Mucosa of rectum (tissue), 2 donors: ENCODE results near the gene NRAS.
"Not testable (repeated sequence)": the region's sequence is repeated elsewhere in the genome, so short reads cannot be mapped to it uniquely, and the experiment has no call there.

Experiments used
- H3K27ac ChIP-seq, 2 donors: one replicate each; pipeline ENCODE4 v1.7.0; 2013; ENCODE audit warnings: inconsistent platforms in 2 of 2, low read depth in 2 of 2, low read length in 2 of 2
- H3K27me3 ChIP-seq, 2 donors: one replicate each; pipeline ENCODE4 v1.7.0; 2013; ENCODE audit warnings: low read length in 2 of 2; ENCODE audit not compliant: control insufficient read depth in 2 of 2, insufficient read depth in 2 of 2
- H3K36me3 ChIP-seq, 2 donors: one replicate each; pipeline ENCODE4 v1.7.0; 2013; ENCODE audit warnings: low read length in 2 of 2; ENCODE audit not compliant: control insufficient read depth in 2 of 2, insufficient read depth in 2 of 2
- H3K4me1 ChIP-seq, 2 donors: one replicate each; pipeline ENCODE4 v1.7.0; 2013; ENCODE audit warnings: low read length in 2 of 2, mild to moderate bottlenecking in 1 of 2; ENCODE audit not compliant: control insufficient read depth in 2 of 2, insufficient read depth in 2 of 2
- H3K4me3 ChIP-seq, 2 donors: one replicate each; pipeline ENCODE4 v1.7.0; 2013; ENCODE audit warnings: low read length in 2 of 2
- H3K9ac ChIP-seq, 2 donors: one replicate each; pipeline ENCODE4 v1.7.0; 2013; ENCODE audit warnings: low read length in 2 of 2, low read depth in 1 of 2, mild to moderate bottlenecking in 1 of 2
- H3K9me3 ChIP-seq, 2 donors: one replicate each; pipeline ENCODE4 v1.7.0; 2013; ENCODE audit warnings: low read length in 2 of 2; ENCODE audit not compliant: control insufficient read depth in 2 of 2
- donor health status: healthy.
- donor health status: Normal muscosa, but diverticular disease.

The NRAS gene

DNA sequence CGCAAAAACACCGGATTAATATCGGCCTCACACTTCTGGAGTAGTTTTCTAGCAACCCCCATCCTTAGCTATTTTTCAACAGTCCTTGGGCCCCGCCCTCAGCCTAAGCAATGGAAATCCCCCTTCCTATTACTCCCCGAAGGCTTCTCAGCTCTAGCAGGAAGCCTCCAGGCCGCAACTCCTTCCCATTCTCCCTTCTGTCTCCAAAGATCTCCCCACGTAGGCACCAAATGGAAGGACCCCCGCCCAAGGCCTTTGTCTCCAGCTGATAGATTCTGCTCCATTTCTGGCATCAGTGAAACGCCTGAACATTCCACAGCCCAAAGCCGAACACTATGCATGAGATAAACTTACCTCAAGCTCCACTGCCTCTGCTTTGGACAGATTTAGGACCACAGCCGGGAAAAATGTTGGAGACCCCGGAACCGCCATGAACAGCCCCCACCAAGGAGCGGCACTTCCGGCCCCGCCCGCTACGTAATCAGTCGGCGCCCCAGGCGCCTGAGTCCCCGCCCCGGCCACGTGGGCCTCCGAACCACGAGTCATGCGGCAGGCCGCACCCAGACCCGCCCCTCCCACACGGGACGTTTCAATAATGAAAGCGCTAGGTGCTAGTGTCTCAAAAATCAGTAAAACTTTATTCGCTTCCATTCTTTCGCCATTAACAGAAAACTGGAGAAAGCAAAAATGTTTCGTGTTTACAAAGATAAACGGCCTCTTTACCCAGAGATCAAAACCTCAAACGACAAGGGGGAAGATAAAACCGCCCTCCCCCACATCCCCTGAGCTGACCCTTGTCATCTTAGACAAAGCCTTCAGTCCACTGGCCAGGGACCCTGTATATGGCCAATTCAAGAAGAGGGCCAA is at the start of gene NRAS:
Gene NRAS (minus strand): TSS at position 468 of the 867 bp plus-strand sequence. CDS start 611 bp downstream, outside the sequence.
- peak within 1 kb of the TSS; percentile 90 to 92 for H3K27ac ChIP-seq
- no peaks in the 10 kb centered on the region for H3K9me3 ChIP-seq
- peak within 1 kb of the TSS; percentile 95 to 97 for H3K9ac ChIP-seq
- peaks cover 15 to 34% of the 10 kb centered on the region in 2 donors for H3K4me1 ChIP-seq
- peaks cover 41 to 45% of the 10 kb centered on the region in 2 donors for H3K36me3 ChIP-seq
- no peaks in the 10 kb centered on the region for H3K27me3 ChIP-seq
- H3K4me3 ChIP-seq = peak within 1 kb of the TSS; percentile 91 to 97

DNA sequence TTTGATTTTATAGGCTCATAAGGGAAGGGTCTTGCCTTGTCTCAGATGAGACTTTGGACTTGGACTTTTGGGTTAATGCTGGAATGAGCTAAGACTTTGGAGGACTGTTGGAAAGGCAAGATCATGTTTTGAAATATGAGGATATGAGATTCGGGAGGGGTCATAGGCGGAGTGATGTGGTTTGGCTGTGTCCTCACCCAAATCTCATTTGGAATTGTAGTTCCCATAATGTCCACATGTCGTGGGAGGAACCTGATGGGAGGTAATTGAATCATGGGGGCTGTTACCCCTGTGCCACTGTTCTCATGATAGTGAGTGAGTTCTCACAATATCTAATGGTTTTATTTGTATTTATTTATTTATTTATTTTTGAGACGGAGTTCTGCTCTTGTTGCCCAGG is 48.1 kb upstream of the NRAS start:
- H3K4me1 ChIP-seq = no peaks in the 10 kb centered on the region
- H3K27me3 ChIP-seq = no peaks in the 10 kb centered on the region

GRCh38 chr1:114758256-114758832 is 41.8 kb upstream of the NRAS start:
- peak overlapping the region; percentile 100 for H3K27ac ChIP-seq
- no peaks in the 10 kb centered on the region for H3K9me3 ChIP-seq
- peaks cover 0 to 2% of the 10 kb centered on the region in 2 donors for H3K36me3 ChIP-seq
- H3K9ac ChIP-seq = peak overlapping the region; percentile 100
- peaks cover 20 to 27% of the 10 kb centered on the region in 2 donors for H3K4me1 ChIP-seq
- H3K4me3 ChIP-seq = peak overlapping the region; percentile 100
- H3K27me3 ChIP-seq = no peaks in the 10 kb centered on the region

More for the DNA sequence above, 48.1 kb upstream of the NRAS start:
- Histone ChIP-seq H3K9me3 (no peaks in the 10 kb centered on the region), H3K36me3 (peaks cover 0 to 4% of the 10 kb centered on the region in 2 donors), H3K9ac (no peak overlapping the region), H3K27ac (no peak overlapping the region), H3K4me3 (no peak overlapping the region)

GRCh38 chr1:114757455-114758255 is 41.1 kb upstream of the NRAS start, which contains the start of gene CSDE1:
CSDE1 (minus strand) TSS chr1:114757984; CDS start chr1:114739890, 18,094 bp downstream.
- peaks cover 0 to 2% of the 10 kb centered on the region in 2 donors for H3K36me3 ChIP-seq
- H3K4me1 ChIP-seq = peaks cover 20 to 27% of the 10 kb centered on the region in 2 donors
- H3K27ac ChIP-seq = peak within 1 kb of the TSS; percentile 100
- no peaks in the 10 kb centered on the region for H3K27me3 ChIP-seq
- H3K9me3 ChIP-seq = no peaks in the 10 kb centered on the region
- peak within 1 kb of the TSS; percentile 100 for H3K4me3 ChIP-seq
- H3K9ac ChIP-seq = peak within 1 kb of the TSS; percentile 100

- peaks cover 0 to 2% of the 10 kb centered on the region in 2 donors for H3K36me3 ChIP-seq
- no peaks in the 10 kb centered on the region for H3K9me3 ChIP-seq
- peak overlapping the region; percentile 100 for H3K9ac ChIP-seq
- H3K4me1 ChIP-seq = peaks cover 20 to 27% of the 10 kb centered on the region in 2 donors
- H3K27me3 ChIP-seq = no peaks in the 10 kb centered on the region
- peak overlapping the region; percentile 100 for H3K27ac ChIP-seq
- H3K4me3 ChIP-seq = peak overlapping the region; percentile 100
Observed at GRCh38 chr1:114756949-114757454, 40.4 kb upstream of the NRAS start.

DNA sequence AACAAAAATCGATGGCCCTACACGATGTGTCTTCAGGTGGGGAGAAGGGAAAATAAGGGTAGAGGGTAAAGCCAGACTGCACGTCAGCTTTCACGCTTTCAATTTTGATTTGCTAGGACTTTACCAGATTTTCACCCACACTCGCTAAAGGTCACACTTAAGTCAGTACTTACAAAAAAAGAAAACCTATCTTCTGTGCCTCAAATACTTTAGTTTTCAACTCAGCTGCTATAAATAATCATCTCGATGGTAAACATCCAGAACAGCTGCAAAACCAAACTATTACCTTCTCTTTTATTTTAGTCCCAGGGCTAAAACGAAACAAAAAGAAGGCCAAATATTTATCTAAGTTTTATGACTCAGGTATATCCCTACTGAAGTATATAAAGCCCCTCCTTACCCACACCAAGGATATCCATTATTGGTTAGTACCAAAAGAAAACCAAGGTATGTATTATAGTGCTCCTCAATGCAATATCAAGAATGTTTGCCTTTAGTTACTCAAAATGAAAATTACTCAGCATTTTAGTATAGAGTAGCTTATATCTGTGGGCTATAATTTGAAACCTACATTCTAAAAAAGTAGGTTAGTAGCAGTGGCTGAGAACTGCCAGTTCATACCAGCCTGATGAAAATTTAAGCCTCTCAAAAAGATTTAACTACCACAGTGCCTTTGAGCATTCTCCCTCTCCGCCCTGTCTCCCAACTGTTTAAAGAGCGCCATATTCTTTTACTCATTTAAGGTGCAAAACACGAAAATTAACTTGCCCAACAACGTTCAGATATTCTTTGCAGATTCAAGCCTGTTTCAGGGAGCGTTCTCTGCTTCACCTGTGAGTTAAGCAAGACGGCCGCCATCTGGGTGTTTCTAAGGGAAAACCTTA is 39.7 kb upstream of the NRAS start:
- Histone ChIP-seq H3K9me3 (no peaks in the 10 kb centered on the region), H3K9ac (peak overlapping the region; percentile 26 to 100), H3K4me1 (peaks cover 20 to 27% of the 10 kb centered on the region in 2 donors), H3K36me3 (peaks cover 0 to 2% of the 10 kb centered on the region in 2 donors), H3K27me3 (no peaks in the 10 kb centered on the region), H3K4me3 (peak overlapping the region; percentile 100), H3K27ac (peak overlapping the region; percentile 100)

DNA sequence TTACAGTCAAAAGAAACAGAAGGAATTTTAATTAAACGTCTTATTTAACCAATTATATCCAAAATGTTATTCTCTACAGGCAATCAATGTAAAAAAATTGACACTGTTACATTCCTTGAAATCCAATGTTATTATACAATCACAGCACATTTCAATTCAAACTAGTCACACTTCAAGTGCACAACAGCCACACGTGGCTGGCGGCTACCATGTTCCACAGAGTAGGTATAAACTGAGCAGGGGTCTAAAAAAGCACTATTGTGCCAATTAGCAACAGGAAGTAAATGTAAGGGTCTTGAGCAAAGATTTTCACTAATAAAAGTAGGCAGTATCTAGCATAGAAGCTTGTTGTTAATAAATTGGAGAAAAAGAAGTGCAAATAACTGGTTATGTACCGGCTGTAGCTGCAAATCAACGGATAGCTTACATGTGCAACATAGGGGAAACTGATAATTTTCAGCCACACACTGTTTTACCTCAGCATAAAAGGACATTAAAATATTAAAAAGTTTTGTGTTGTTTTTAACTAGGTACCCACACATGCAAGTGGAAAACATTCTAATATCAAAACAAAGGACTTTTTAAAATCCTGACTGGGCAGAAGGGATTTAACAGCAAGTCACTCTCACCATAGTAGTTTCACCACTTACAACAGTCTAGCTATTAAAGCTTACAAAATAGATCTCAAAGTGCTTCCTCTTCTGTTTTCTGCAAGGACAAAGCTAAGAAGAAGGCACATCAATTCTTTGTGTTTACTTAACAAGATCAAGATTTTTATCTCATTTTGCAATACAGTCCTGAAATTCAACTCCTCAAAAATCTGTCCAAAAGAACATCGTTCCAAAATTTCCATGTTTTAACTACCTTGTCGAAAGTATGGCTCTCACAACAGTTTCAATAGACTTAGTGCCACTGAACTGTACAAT is 38.7 kb upstream of the NRAS start:
- Histone ChIP-seq H3K4me1 (peaks cover 20 to 31% of the 10 kb centered on the region in 2 donors), H3K4me3 (peak overlapping the region; percentile 54 to 100), H3K36me3 (peaks cover under 1 to 2% of the 10 kb centered on the region in 2 donors), H3K27ac (peak overlapping the region; percentile 100), H3K9ac (peak overlapping the region; percentile 7 to 22), H3K9me3 (no peaks in the 10 kb centered on the region), H3K27me3 (no peaks in the 10 kb centered on the region)

GRCh38 chr1:114753702-114754101 is 37.1 kb upstream of the NRAS start:
- H3K4me3 ChIP-seq, H3K27me3 ChIP-seq, H3K9ac ChIP-seq, H3K9me3 ChIP-seq: not testable (repeated sequence)
- Histone ChIP-seq H3K27ac (peak overlapping the region in 1 of 2 donors; percentile 18), H3K4me1 (peaks cover 20 to 31% of the 10 kb centered on the region in 2 donors), H3K36me3 (peaks cover 15 to 17% of the 10 kb centered on the region in 2 donors)
